ENCODE measurements around the gene ZNF697. TPM values are rescaled to one million over a fixed set of nuclear protein-coding genes. Genes with fewer than 3 reads are reported as not detected.
A peak's percentile ranks its signal among the peaks of the same experiment; 100 is the strongest.
"Not testable (repeated sequence)": the region's sequence is repeated elsewhere in the genome, so short reads cannot be mapped to it uniquely, and the experiment has no call there.

The ZNF697 gene
- total RNA-seq, 2 experiments from 2014 or later = 0.41 to 0.59 TPM

DNA sequence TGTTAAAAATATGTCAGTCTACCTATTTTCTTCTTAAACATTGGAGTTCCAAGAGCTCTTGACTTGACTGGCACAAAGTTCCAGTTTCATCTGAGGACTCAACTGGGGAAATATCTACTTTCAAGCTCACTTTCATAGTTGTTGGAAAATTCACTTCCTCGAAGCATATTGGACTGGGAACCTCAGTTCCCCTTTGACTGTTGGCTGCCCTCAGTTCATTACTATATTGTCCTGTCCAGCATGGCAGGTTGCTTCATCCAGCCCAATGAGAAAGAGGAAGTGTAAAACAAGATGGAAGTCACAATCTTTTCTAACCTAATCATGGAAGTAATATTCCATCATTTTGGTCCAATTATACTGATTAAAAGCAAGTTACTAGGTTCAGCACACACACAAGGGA, 54.3 kb downstream of the ZNF697 start:
- no peak overlapping the region for H3K4me3 Mint-ChIP-seq
- peaks cover 9% of the 10 kb centered on the region for H3K27me3 Mint-ChIP-seq (ENCODE audit: low read depth)
- DNase-seq = no peak
- H3K27ac Mint-ChIP-seq = no peak overlapping the region
- no peaks in the 10 kb centered on the region for H3K36me3 Mint-ChIP-seq (ENCODE audit: low read depth)
- H3K4me1 Mint-ChIP-seq (ENCODE audit: low read depth) = no peaks in the 10 kb centered on the region
- intact Hi-C loops (cut with micrococcal nuclease) = no loop called here
- no peaks in the 10 kb centered on the region for H3K9me3 Mint-ChIP-seq
- CTCF ChIA-PET = no interaction called here

DNA sequence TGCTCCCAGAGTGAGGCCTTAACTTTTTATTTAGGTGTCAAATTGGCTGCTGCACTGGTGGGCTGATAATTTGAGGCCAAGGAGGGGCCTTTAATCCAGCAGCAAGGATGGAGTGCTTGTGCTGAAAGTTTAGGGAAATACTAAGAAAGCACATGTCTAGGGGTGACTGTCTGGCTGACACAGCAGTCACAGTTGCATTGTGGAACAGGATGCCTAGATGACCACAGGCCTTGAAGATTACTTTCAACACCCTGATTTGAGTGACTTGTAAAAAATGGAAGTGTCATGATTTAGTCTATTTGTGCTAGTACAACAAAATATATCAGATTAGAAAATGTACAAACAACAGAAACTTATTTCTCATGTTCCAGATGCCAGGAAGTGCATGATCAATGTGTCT, 57.7 kb downstream of the ZNF697 start:
- H3K4me1 Mint-ChIP-seq (ENCODE audit: low read depth) = no peaks in the 10 kb centered on the region
- H3K9me3 Mint-ChIP-seq = no peaks in the 10 kb centered on the region
- no peaks in the 10 kb centered on the region for H3K36me3 Mint-ChIP-seq (ENCODE audit: low read depth)
- no peak for DNase-seq
- H3K27me3 Mint-ChIP-seq (ENCODE audit: low read depth) = peaks cover 2% of the 10 kb centered on the region
- intact Hi-C loops (cut with micrococcal nuclease) = no loop called here
- no peak overlapping the region for H3K4me3 Mint-ChIP-seq
- no peak overlapping the region for H3K27ac Mint-ChIP-seq
- CTCF ChIA-PET = interaction anchor here (1.2 kb wide), 1 partner anchor 21 kb away, joined by 3 read pairs; no protein-coding TSS in a partner anchor

GRCh38 chr1:119588621-119589020, 59.4 kb downstream of the ZNF697 start:
- no peak for DNase-seq
- no peak overlapping the region for H3K4me3 Mint-ChIP-seq
- intact Hi-C loops (cut with micrococcal nuclease) = no loop called here
- no peak overlapping the region for H3K27ac Mint-ChIP-seq
- H3K27me3 Mint-ChIP-seq (ENCODE audit: low read depth) = peaks cover 2% of the 10 kb centered on the region
- no peaks in the 10 kb centered on the region for H3K36me3 Mint-ChIP-seq (ENCODE audit: low read depth)
- no peaks in the 10 kb centered on the region for H3K4me1 Mint-ChIP-seq (ENCODE audit: low read depth)
- H3K9me3 Mint-ChIP-seq = no peaks in the 10 kb centered on the region
- CTCF ChIA-PET = no interaction called here

GRCh38 chr1:119587341-119587740, 60.7 kb downstream of the ZNF697 start:
- CTCF ChIA-PET = interaction anchor here (0.6 kb wide), 1 partner anchor 12 kb away, joined by 3 read pairs; no protein-coding TSS in a partner anchor
- Mint-ChIP-seq H3K9me3 (no peaks in the 10 kb centered on the region), H3K4me3 (no peak overlapping the region)

GRCh38 chr1:119585801-119586200, 62.3 kb downstream of the ZNF697 start:
- CTCF ChIA-PET; H3K27ac Mint-ChIP-seq; H3K36me3 Mint-ChIP-seq (ENCODE audit: low read depth); H3K4me1 Mint-ChIP-seq (ENCODE audit: low read depth); DNase-seq; intact Hi-C loops (cut with micrococcal nuclease); H3K9me3 Mint-ChIP-seq; H3K4me3 Mint-ChIP-seq; H3K27me3 Mint-ChIP-seq (ENCODE audit: low read depth): not testable (repeated sequence)

More at GRCh38 chr1:119587341-119587740, 60.7 kb downstream of the ZNF697 start:
- Mint-ChIP-seq H3K4me1 (ENCODE audit: low read depth) (no peaks in the 10 kb centered on the region), H3K36me3 (ENCODE audit: low read depth) (no peaks in the 10 kb centered on the region), H3K27me3 (ENCODE audit: low read depth) (peaks cover 2% of the 10 kb centered on the region), H3K27ac (no peak overlapping the region)
- DNase-seq = no peak
- intact Hi-C loops (cut with micrococcal nuclease) = no loop called here

GRCh38 chr1:119582801-119583200, 65.3 kb downstream of the ZNF697 start:
- H3K9me3 Mint-ChIP-seq = no peaks in the 10 kb centered on the region

DNA sequence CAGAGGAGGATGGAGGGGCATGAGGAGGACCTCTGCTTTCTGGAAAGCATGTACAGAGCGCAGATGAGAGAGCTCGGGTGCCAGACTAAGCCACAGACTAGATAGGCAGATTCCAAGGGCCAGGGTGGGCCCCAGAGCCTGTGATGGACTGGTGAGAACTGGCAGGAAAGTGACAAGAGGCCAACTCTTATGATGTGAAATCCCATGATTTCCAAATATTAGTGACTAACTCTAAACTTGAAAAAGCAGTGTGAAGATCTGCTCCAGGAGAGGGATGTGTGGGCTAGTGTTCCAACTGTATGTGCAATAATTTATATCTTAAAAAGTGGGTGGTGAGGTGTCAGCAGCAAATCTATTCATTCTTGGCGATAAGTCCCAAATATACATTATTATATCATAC, 67.0 kb downstream of the ZNF697 start:
- intact Hi-C loops (cut with micrococcal nuclease); DNase-seq; CTCF ChIA-PET; H3K4me3 Mint-ChIP-seq; H3K36me3 Mint-ChIP-seq (ENCODE audit: low read depth); H3K27ac Mint-ChIP-seq; H3K27me3 Mint-ChIP-seq (ENCODE audit: low read depth); H3K9me3 Mint-ChIP-seq; H3K4me1 Mint-ChIP-seq (ENCODE audit: low read depth): not testable (repeated sequence)

More at GRCh38 chr1:119582801-119583200, 65.3 kb downstream of the ZNF697 start:
- intact Hi-C loops (cut with micrococcal nuclease) = no loop called here
- DNase-seq = peak; percentile 53
- CTCF ChIA-PET = no interaction called here
- Mint-ChIP-seq H3K4me3 (no peak overlapping the region), H3K27me3 (ENCODE audit: low read depth) (no peaks in the 10 kb centered on the region), H3K4me1 (ENCODE audit: low read depth) (no peaks in the 10 kb centered on the region), H3K27ac (no peak overlapping the region), H3K36me3 (ENCODE audit: low read depth) (no peaks in the 10 kb centered on the region)

- Mint-ChIP-seq H3K36me3 (ENCODE audit: low read depth) (no peaks in the 10 kb centered on the region), H3K4me1 (ENCODE audit: low read depth) (no peaks in the 10 kb centered on the region), H3K27me3 (ENCODE audit: low read depth) (peaks cover 8% of the 10 kb centered on the region), H3K9me3 (no peaks in the 10 kb centered on the region), H3K27ac (no peak overlapping the region), H3K4me3 (no peak overlapping the region)
- CTCF ChIA-PET = no interaction called here
- DNase-seq = no peak
- intact Hi-C loops (cut with micrococcal nuclease) = no loop called here
Observed at GRCh38 chr1:119573886-119574285, 74.2 kb downstream of the ZNF697 start.

- H3K27me3 Mint-ChIP-seq (ENCODE audit: low read depth) = peaks cover 16% of the 10 kb centered on the region
- H3K4me3 Mint-ChIP-seq; DNase-seq; H3K4me1 Mint-ChIP-seq (ENCODE audit: low read depth); H3K27ac Mint-ChIP-seq; H3K36me3 Mint-ChIP-seq (ENCODE audit: low read depth); H3K9me3 Mint-ChIP-seq; intact Hi-C loops (cut with micrococcal nuclease): not testable (repeated sequence)
- CTCF ChIA-PET = interaction anchor here (2.2 kb wide), 1 partner anchor 12 kb away, joined by 6 read pairs; no protein-coding TSS in a partner anchor
Observed at GRCh38 chr1:119569930-119570622, 78.0 kb downstream of the ZNF697 start.

Other genes with a start within 250 kb of the ZNF697 start
- gene HSD3B2, start 233.1 kb downstream of the ZNF697 start, total RNA-seq = not detected
- not detected for gene HSD3B1, start 141.1 kb downstream of the ZNF697 start, total RNA-seq
- gene PHGDH, start 63.7 kb upstream of the ZNF697 start, total RNA-seq = 100 to 1,000 TPM; 422 to 439 TPM
- not detected for gene HMGCS2, start 120.6 kb upstream of the ZNF697 start, total RNA-seq
- gene REG4, start 163.2 kb upstream of the ZNF697 start, total RNA-seq = 1 to 10 TPM in 1 of 2 experiments, under 1 TPM in 1; 0.64 to 1.0 TPM
- not detected for gene ADAM30, start 248.2 kb upstream of the ZNF697 start, total RNA-seq

Measured in activated naive CD4-positive, alpha-beta T cell treated with anti-CD3 and anti-CD28 coated beads for 36 hours (primary cell).